Activated B cell treated with CpG ODN at 0.5 μM for 24 hours (primary cell): Measurements from ENCODE around the gene MLNR. TPM values are rescaled to one million over a fixed set of nuclear protein-coding genes. Genes with fewer than 3 reads are reported as not detected.

Source experiments
- ATAC-seq: fragments of 200-7000 bp; cut with Tn5 transposase; one replicate; pipeline ENCODE4 v1.10.0; 2021; ENCODE audit warnings: low read depth, mild to moderate bottlenecking, moderate library complexity
- CTCF ChIA-PET: fragments of 350-600 bp; sonication (Branson Sonifier 250); formaldehyde crosslinking; loops from one replicate; lab custom pipeline; 2021; ENCODE audit warnings: antibody characterized with exemption; lab: Charles Lee
- POLR2A ChIA-PET: fragments of 350-600 bp; sonication (Branson Sonifier 250); formaldehyde crosslinking; loops from one replicate; lab custom pipeline; 2021; ENCODE audit warnings: antibody characterized with exemption; lab: Charles Lee
- DNase-seq: peaks from one replicate; pipeline ENCODE4 v3.0.0; 2022
- H3K27ac Mint-ChIP-seq: one replicate; pipeline ENCODE4 v1.8.0; 2020; ENCODE audit warnings: mixed read lengths
- H3K27me3 Mint-ChIP-seq: one replicate; pipeline ENCODE4 v1.8.0; 2021; ENCODE audit warnings: mixed read lengths
- H3K36me3 Mint-ChIP-seq: one replicate; pipeline ENCODE4 v1.8.0; 2021; ENCODE audit warnings: low read depth, mixed read lengths
- H3K4me1 Mint-ChIP-seq: one replicate; pipeline ENCODE4 v1.8.0; 2021; ENCODE audit warnings: mixed read lengths
- H3K4me3 Mint-ChIP-seq: one replicate; pipeline ENCODE4 v1.8.0; 2020; ENCODE audit warnings: mild to moderate bottlenecking, mixed read lengths
- H3K9me3 Mint-ChIP-seq: one replicate; pipeline ENCODE4 v1.8.0; 2020; ENCODE audit warnings: mixed read lengths
- intact Hi-C: fragments of 100-400 bp; cut with micrococcal nuclease; formaldehyde crosslinking; loops from one replicate; pipeline ENCODE4 v1.15.1; 2024
- total RNA-seq: library from RNA; stranded (reverse); gene quantifications from 2 replicates; pipeline ENCODE4 v1.2.3, GENCODE V29; 2022
- TF ChIP-seq, protein P1 (sequence below): fragments of 200-600 bp; IDR thresholded peaks from one replicate; pipeline ENCODE4 v1.8.0; 2022; ENCODE audit warnings: antibody characterized with exemption, mild to moderate bottlenecking

Gene MLNR
- total RNA-seq, 1 donor from 2014 or later, result not detected

DNA sequence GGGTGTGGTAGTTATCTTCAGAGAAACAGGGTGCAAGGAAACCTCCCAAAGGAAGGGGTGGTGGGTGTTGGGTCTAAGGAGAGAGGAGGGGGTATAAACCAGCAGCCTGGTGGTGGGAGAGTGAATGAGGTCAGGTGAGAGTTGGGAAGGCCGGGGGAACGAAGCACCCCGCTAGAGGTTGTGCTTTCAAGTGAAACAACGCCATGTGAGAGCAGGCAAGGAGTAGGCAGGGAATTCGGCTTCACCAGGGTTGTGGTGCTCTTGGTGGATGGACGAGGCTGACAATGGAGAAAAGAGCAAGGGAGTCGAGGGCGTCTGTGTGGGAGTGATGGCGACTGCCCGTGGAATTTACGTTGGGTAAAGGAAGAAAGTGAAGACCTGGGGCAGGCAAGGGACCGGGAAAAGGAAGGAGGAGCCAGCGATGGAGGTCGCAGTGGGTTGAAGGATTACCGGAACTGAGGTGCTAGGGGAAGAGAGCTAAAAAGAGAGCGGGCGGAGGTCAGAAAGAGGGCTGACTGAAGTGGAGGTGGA is 2.1 kb upstream of the MLNR start:
- Mint-ChIP-seq H3K4me1 (peaks cover 42% of the 10 kb centered on the region), H3K4me3 (no peak overlapping the region), H3K27me3 (peaks cover 46% of the 10 kb centered on the region), H3K27ac (no peak overlapping the region), H3K9me3 (peaks cover 7% of the 10 kb centered on the region), H3K36me3 (no peaks in the 10 kb centered on the region)
- TF ChIP-seq, protein P1, sequence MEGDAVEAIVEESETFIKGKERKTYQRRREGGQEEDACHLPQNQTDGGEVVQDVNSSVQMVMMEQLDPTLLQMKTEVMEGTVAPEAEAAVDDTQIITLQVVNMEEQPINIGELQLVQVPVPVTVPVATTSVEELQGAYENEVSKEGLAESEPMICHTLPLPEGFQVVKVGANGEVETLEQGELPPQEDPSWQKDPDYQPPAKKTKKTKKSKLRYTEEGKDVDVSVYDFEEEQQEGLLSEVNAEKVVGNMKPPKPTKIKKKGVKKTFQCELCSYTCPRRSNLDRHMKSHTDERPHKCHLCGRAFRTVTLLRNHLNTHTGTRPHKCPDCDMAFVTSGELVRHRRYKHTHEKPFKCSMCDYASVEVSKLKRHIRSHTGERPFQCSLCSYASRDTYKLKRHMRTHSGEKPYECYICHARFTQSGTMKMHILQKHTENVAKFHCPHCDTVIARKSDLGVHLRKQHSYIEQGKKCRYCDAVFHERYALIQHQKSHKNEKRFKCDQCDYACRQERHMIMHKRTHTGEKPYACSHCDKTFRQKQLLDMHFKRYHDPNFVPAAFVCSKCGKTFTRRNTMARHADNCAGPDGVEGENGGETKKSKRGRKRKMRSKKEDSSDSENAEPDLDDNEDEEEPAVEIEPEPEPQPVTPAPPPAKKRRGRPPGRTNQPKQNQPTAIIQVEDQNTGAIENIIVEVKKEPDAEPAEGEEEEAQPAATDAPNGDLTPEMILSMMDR, result no peak
- POLR2A ChIA-PET, result no interaction called here
- intact Hi-C loops, result no loop called here
- no peak for ATAC-seq
- no peak for DNase-seq
- CTCF ChIA-PET, result no interaction called here

DNA sequence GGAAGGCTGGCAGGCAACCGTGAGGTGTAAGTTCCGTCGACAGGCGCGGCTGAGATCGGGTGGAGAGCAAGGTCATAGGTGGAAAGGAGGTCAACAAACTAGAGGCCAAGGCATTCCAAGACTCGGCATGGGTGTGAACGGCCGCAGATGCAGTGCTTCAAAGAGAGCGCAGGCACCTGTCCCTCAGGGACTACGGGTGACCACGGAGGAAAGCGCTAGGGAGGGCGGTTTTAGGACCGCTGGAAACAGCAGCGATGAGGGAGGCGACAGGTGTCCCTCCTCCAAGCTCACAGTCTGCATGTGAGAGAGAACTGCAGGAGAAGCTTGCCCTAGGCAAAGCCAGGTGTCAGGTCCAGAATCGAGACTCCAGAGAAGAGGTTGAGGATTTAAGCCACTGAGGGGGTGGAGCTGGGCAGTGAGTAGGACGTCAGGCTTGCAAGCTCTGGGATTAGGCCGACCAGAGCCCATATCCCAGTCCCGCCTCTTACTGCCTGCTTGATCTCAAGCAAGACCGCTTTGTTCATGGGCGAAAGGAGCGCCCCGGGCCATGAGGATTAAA is 1.6 kb upstream of the MLNR start:
- TF ChIP-seq, protein P1, result no peak
- ChIA-PET CTCF (no interaction called here), POLR2A (interaction anchor here (1.0 to 1.1 kb wide), 2 partner anchors 9 to 29 kb away, joined by 3 read pairs; partner anchors contain the start of gene CDADC1)
- H3K4me3 Mint-ChIP-seq, result no peak overlapping the region
- no peaks in the 10 kb centered on the region for H3K36me3 Mint-ChIP-seq
- H3K27me3 Mint-ChIP-seq, result peaks cover 49% of the 10 kb centered on the region
- intact Hi-C loops, result no loop called here
- peaks cover 7% of the 10 kb centered on the region for H3K9me3 Mint-ChIP-seq
- ATAC-seq, result no peak
- no peak overlapping the region for H3K27ac Mint-ChIP-seq
- H3K4me1 Mint-ChIP-seq, result peaks cover 38% of the 10 kb centered on the region
- no peak for DNase-seq

DNA sequence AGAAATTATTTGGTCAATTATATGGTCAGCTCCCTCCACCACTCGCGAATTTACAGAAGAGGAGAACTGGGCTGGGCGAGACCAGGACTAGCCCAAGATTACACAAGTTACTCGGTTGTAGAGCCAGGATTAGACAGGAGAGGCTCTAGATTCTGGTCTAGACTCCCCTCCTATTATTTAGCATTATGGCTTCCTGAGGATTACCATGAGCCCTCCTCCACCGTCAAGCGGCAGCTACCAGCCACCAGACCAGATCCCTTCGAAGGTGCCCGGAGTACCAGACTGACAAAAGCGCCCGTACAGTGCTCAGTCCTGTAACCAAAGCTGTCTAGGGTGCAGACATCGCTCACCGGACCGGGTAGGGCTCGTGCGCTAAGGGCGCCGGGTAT is 497 bp upstream of the MLNR start:
- POLR2A ChIA-PET, result interaction anchor here (0.6 to 1.1 kb wide), 2 partner anchors 28 to 223 kb away, joined by 3 to 8 read pairs; partner anchors contain the start of gene CDADC1
- Mint-ChIP-seq H3K9me3 (peaks cover 7% of the 10 kb centered on the region), H3K4me1 (peaks cover 27% of the 10 kb centered on the region), H3K27me3 (peaks cover 49% of the 10 kb centered on the region), H3K36me3 (no peaks in the 10 kb centered on the region), H3K27ac (no peak overlapping the region), H3K4me3 (peak overlapping the region; percentile 64)
- ATAC-seq, result no peak
- no peak for DNase-seq
- CTCF ChIA-PET, result no interaction called here
- TF ChIP-seq, protein P1, result no peak
- intact Hi-C loops, result no loop called here

DNA sequence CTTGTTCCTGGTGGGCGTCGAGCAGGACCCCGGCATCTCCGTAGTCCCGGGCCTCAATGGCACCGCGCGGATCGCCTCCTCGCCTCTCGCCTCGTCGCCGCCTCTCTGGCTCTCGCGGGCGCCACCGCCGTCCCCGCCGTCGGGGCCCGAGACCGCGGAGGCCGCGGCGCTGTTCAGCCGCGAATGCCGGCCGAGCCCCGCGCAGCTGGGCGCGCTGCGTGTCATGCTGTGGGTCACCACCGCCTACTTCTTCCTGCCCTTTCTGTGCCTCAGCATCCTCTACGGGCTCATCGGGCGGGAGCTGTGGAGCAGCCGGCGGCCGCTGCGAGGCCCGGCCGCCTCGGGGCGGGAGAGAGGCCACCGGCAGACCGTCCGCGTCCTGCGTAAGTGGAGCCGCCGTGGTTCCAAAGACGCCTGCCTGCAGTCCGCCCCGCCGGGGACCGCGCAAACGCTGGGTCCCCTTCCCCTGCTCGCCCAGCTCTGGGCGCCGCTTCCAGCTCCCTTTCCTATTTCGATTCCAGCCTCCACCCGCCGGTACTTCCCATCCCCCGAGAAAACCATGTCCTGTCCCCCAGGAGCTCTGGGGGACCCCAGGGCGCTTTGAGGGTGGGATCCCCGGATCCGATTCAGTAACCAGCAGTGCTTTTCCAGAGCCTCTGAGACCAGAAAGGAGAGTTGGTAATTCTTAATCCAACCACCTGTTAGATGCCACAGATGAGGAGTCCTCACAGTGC is 885 bp downstream of the MLNR start:
- ATAC-seq (no peak), DNase-seq (peak; percentile 19)
- H3K9me3 Mint-ChIP-seq, result peaks cover 5% of the 10 kb centered on the region
- peaks cover 18% of the 10 kb centered on the region for H3K4me1 Mint-ChIP-seq
- CTCF ChIA-PET, result no interaction called here
- no peak overlapping the region for H3K27ac Mint-ChIP-seq
- intact Hi-C loops, result no loop called here
- H3K4me3 Mint-ChIP-seq, result peak overlapping the region; percentile 72
- H3K27me3 Mint-ChIP-seq, result peaks cover 50% of the 10 kb centered on the region
- POLR2A ChIA-PET, result no interaction called here
- TF ChIP-seq, protein P1, result no peak
- H3K36me3 Mint-ChIP-seq, result no peaks in the 10 kb centered on the region

GRCh38 chr13:49221590-49221965 is 1.4 kb downstream of the MLNR start:
- Mint-ChIP-seq H3K4me3 (no peak overlapping the region), H3K27ac (no peak overlapping the region)

More at GRCh38 chr13:49221590-49221965, 1.4 kb downstream of the MLNR start:
- H3K4me1 Mint-ChIP-seq, result peaks cover 13% of the 10 kb centered on the region
- no peaks in the 10 kb centered on the region for H3K9me3 Mint-ChIP-seq
- ChIA-PET POLR2A (no interaction called here), CTCF (no interaction called here)
- intact Hi-C loops, result no loop called here
- DNase-seq (no peak), ATAC-seq (no peak)
- no peaks in the 10 kb centered on the region for H3K36me3 Mint-ChIP-seq
- TF ChIP-seq, protein P1, result no peak
- H3K27me3 Mint-ChIP-seq, result peaks cover 50% of the 10 kb centered on the region
